ENCODE results near the gene FGFR4.

The FGFR4 gene

GRCh38 chr5:177081859-177082258 lies 4.9 kb upstream of the FGFR4 start:
- Histone ChIP-seq H3K36me3 (ENCODE audit: insufficient read depth, low read length) (no peaks in the 10 kb centered on the region), H3K27ac (ENCODE audit: low read depth, low read length, poor library complexity, severe bottlenecking) (no peak overlapping the region), H3K9me2 (ENCODE audit: low read depth, low read length) (no peaks in the 10 kb centered on the region), H3K27me3 (ENCODE audit: insufficient read depth, low read length) (no peaks in the 10 kb centered on the region), H4K20me1 (ENCODE audit: insufficient read depth, low read length) (no peaks in the 10 kb centered on the region), H3K4me3 (ENCODE audit: low read depth, low read length, poor library complexity, severe bottlenecking) (no peak overlapping the region), H3F3A (ENCODE audit: insufficient read depth, low read length) (peaks cover 9% of the 10 kb centered on the region), H3K4me2 (ENCODE audit: low read length) (no peak overlapping the region), H2AFZ (ENCODE audit: low read length) (no peak overlapping the region), H3K9me3 (ENCODE audit: low read length) (no peaks in the 10 kb centered on the region), H3K9ac (ENCODE audit: low read length) (no peak overlapping the region), H3K4me1 (ENCODE audit: insufficient read depth, low read length, severe bottlenecking) (peaks cover 16% of the 10 kb centered on the region), H3K79me2 (ENCODE audit: insufficient read depth, low read length) (no peaks in the 10 kb centered on the region)
- TF ChIP-seq EZH2 (IDR thresholded peaks at IDR 0.05; ENCODE audit: borderline replicate concordance, low read length), result no peak
- TF ChIP-seq, protein P1, sequence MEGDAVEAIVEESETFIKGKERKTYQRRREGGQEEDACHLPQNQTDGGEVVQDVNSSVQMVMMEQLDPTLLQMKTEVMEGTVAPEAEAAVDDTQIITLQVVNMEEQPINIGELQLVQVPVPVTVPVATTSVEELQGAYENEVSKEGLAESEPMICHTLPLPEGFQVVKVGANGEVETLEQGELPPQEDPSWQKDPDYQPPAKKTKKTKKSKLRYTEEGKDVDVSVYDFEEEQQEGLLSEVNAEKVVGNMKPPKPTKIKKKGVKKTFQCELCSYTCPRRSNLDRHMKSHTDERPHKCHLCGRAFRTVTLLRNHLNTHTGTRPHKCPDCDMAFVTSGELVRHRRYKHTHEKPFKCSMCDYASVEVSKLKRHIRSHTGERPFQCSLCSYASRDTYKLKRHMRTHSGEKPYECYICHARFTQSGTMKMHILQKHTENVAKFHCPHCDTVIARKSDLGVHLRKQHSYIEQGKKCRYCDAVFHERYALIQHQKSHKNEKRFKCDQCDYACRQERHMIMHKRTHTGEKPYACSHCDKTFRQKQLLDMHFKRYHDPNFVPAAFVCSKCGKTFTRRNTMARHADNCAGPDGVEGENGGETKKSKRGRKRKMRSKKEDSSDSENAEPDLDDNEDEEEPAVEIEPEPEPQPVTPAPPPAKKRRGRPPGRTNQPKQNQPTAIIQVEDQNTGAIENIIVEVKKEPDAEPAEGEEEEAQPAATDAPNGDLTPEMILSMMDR (IDR thresholded peaks at IDR 0.05; ENCODE audit: low read length), result no peak

- H3F3A ChIP-seq (ENCODE audit: insufficient read depth, low read length), result peaks cover 9% of the 10 kb centered on the region
- no peaks in the 10 kb centered on the region for H4K20me1 ChIP-seq (ENCODE audit: insufficient read depth, low read length)
- no peaks in the 10 kb centered on the region for H3K27me3 ChIP-seq (ENCODE audit: insufficient read depth, low read length)
- H3K9ac ChIP-seq (ENCODE audit: low read length), result no peak overlapping the region
- no peaks in the 10 kb centered on the region for H3K79me2 ChIP-seq (ENCODE audit: insufficient read depth, low read length)
- no peak for TF ChIP-seq EZH2 (IDR thresholded peaks at IDR 0.05; ENCODE audit: borderline replicate concordance, low read length)
- TF ChIP-seq, protein P1 (IDR thresholded peaks at IDR 0.05; ENCODE audit: low read length), result no peak
- no peaks in the 10 kb centered on the region for H3K36me3 ChIP-seq (ENCODE audit: insufficient read depth, low read length)
- H2AFZ ChIP-seq (ENCODE audit: low read length), result no peak overlapping the region
- no peak overlapping the region for H3K4me2 ChIP-seq (ENCODE audit: low read length)
- H3K4me1 ChIP-seq (ENCODE audit: insufficient read depth, low read length, severe bottlenecking), result peaks cover 22% of the 10 kb centered on the region
- no peaks in the 10 kb centered on the region for H3K9me2 ChIP-seq (ENCODE audit: low read depth, low read length)
- no peak overlapping the region for H3K4me3 ChIP-seq (ENCODE audit: low read depth, low read length, poor library complexity, severe bottlenecking)
- no peak overlapping the region for H3K27ac ChIP-seq (ENCODE audit: low read depth, low read length, poor library complexity, severe bottlenecking)
- no peaks in the 10 kb centered on the region for H3K9me3 ChIP-seq (ENCODE audit: low read length)
Measured at GRCh38 chr5:177083357-177083756, 3.4 kb upstream of the FGFR4 start.

GRCh38 chr5:177084175-177084574 lies 2.5 kb upstream of the FGFR4 start:
- Histone ChIP-seq H2AFZ (ENCODE audit: low read length) (no peak overlapping the region), H3K4me2 (ENCODE audit: low read length) (no peak overlapping the region), H3K36me3 (ENCODE audit: insufficient read depth, low read length) (no peaks in the 10 kb centered on the region), H4K20me1 (ENCODE audit: insufficient read depth, low read length) (no peaks in the 10 kb centered on the region), H3K27me3 (ENCODE audit: insufficient read depth, low read length) (no peaks in the 10 kb centered on the region), H3K9ac (ENCODE audit: low read length) (no peak overlapping the region), H3K27ac (ENCODE audit: low read depth, low read length, poor library complexity, severe bottlenecking) (no peak overlapping the region), H3K9me2 (ENCODE audit: low read depth, low read length) (no peaks in the 10 kb centered on the region), H3K79me2 (ENCODE audit: insufficient read depth, low read length) (no peaks in the 10 kb centered on the region), H3K9me3 (ENCODE audit: low read length) (no peaks in the 10 kb centered on the region), H3F3A (ENCODE audit: insufficient read depth, low read length) (peaks cover 9% of the 10 kb centered on the region), H3K4me3 (ENCODE audit: low read depth, low read length, poor library complexity, severe bottlenecking) (no peak overlapping the region), H3K4me1 (ENCODE audit: insufficient read depth, low read length, severe bottlenecking) (peaks cover 22% of the 10 kb centered on the region)
- TF ChIP-seq, protein P1 (IDR thresholded peaks at IDR 0.05; ENCODE audit: low read length), result no peak
- no peak for TF ChIP-seq EZH2 (IDR thresholded peaks at IDR 0.05; ENCODE audit: borderline replicate concordance, low read length)
